K562 (cell line): Measurements from ENCODE around the gene FAM131C. TPM values are rescaled to one million over a fixed set of nuclear protein-coding genes. Genes with fewer than 3 reads are reported as not detected.

Source experiments
- BCLAF1 ChIP-seq, 2 experiments: fragments of 450-650 bp in 1 of 2; IDR thresholded peaks; 2 replicates each; pipeline ENCODE4 v1.6.1; 2011 to 2017; ENCODE audit warnings: low read depth in 2 of 2, antibody characterized with exemption in 1 of 2, borderline replicate concordance in 1 of 2, low read length in 1 of 2, mild to moderate bottlenecking in 1 of 2, mixed read lengths in 1 of 2; ENCODE audit not compliant: control insufficient read depth in 1 of 2
- ELK1 ChIP-seq: sonication (generic); formaldehyde crosslinking; IDR thresholded peaks from 2 replicates; pipeline ENCODE4 v1.8.1; 2022; ENCODE audit warnings: missing genetic modification reagents
- ETV1 ChIP-seq: fragments of 450-650 bp; conservative IDR thresholded peaks from 2 replicates; pipeline ENCODE4 v1.6.1; 2016; ENCODE audit warnings: missing genetic modification characterization, control low read depth, low read depth, missing compliant biosample characterization
- HDAC3 ChIP-seq: fragments of 450-650 bp; IDR thresholded peaks from 2 replicates; pipeline ENCODE4 v1.6.1; 2018; ENCODE audit warnings: borderline replicate concordance, mild to moderate bottlenecking, moderate library complexity; ENCODE audit not compliant: partially characterized antibody
- IFI16 ChIP-seq: fragments of 250-450 bp; sonication (Bioruptor Pico); IDR thresholded peaks from 2 replicates; pipeline ENCODE4 v2.1.2; 2022; ENCODE audit warnings: mild to moderate bottlenecking, inconsistent platforms
- MAX ChIP-seq: sonication (generic); formaldehyde crosslinking; IDR thresholded peaks from 2 replicates; pipeline ENCODE4 v1.9.0; 2022; ENCODE audit warnings: mild to moderate bottlenecking, missing genetic modification reagents
- MIER1 ChIP-seq: fragments of 450-650 bp; IDR thresholded peaks from 2 replicates; pipeline ENCODE4 v1.6.1; 2016; ENCODE audit warnings: antibody characterized with exemption, mild to moderate bottlenecking, low read depth
- MTA3 ChIP-seq: fragments of 450-650 bp; formaldehyde crosslinking; IDR thresholded peaks from 2 replicates; pipeline ENCODE4 v1.6.1; 2017; ENCODE audit warnings: mild to moderate bottlenecking, borderline replicate concordance
- MXI1 ChIP-seq: IDR thresholded peaks from 2 replicates; pipeline ENCODE4 v1.6.1; 2011; ENCODE audit warnings: low read depth, mild to moderate bottlenecking, improper control_type of control experiment, low read length
- POLR2AphosphoS2 ChIP-seq: IDR thresholded peaks from 2 replicates; pipeline ENCODE4 v1.6.1; 2012; ENCODE audit warnings: low read length, improper control_type of control experiment
- SOX6 ChIP-seq: fragments of 450-650 bp; IDR thresholded peaks from 2 replicates; pipeline ENCODE4 v1.6.1; 2014; ENCODE audit warnings: mild to moderate bottlenecking
- SREBF1 ChIP-seq: fragments of 150-350 bp; IDR thresholded peaks from 2 replicates; pipeline ENCODE4 v1.6.1; 2014; ENCODE audit warnings: antibody characterized with exemption, low read depth, low read length, borderline replicate concordance
- TFAM ChIP-seq: fragments of 250-450 bp; sonication (Bioruptor Pico); conservative IDR thresholded peaks from 2 replicates; pipeline ENCODE4 v1.5.0; 2021; ENCODE audit warnings: mild to moderate bottlenecking, moderate library complexity
- TGIF2 ChIP-seq: sonication (generic); formaldehyde crosslinking; IDR thresholded peaks from 2 replicates; pipeline ENCODE4 v1.8.1; 2022; ENCODE audit warnings: mild to moderate bottlenecking, missing genetic modification reagents, moderate library complexity
- ZNF217 ChIP-seq: sonication (generic); formaldehyde crosslinking; IDR thresholded peaks from 2 replicates; pipeline ENCODE4 v1.8.0; 2022; ENCODE audit warnings: mild to moderate bottlenecking, missing genetic modification reagents
- ZNF512 ChIP-seq: IDR thresholded peaks from 2 replicates; pipeline ENCODE4 v1.6.1; 2016; ENCODE audit warnings: missing genetic modification characterization, missing compliant biosample characterization
- ZSCAN32 ChIP-seq: fragments of 450-650 bp; formaldehyde crosslinking; IDR thresholded peaks from 2 replicates; pipeline ENCODE4 v1.4.0; 2020; ENCODE audit warnings: mild to moderate bottlenecking, moderate library complexity
- polyA plus RNA-seq, 8 experiments: library from polyadenylated mRNA; depleted of rRNA in 4 of 8; stranded (reverse) in 5 of 8; unstranded in 3 of 8; fragments of >200 nt; fragmentation: Nextera tagmentation in 2 of 8; fragmentation: Illumina TruSeq in 1 of 8; extraction: Ambion mirVana in 2 of 8; extraction: Trizol in 1 of 8; gene quantifications; 2 replicates each; pipeline versions ENCODE4 v1.2.1 to v1.2.3, GENCODE V29; 2011 to 2014; ENCODE audit warnings: inconsistent platforms in 1 of 8, missing spikeins in 1 of 8
- total RNA-seq, 7 experiments: library from RNA; depleted of rRNA in 6 of 7; stranded (reverse); fragments of >200 nt in 6 of 7; fragmentation: Illumina TruSeq in 2 of 7; extraction: Trizol in 2 of 7; gene quantifications; 2 replicates each; pipeline versions ENCODE4 v1.2.1 to v1.2.3, GENCODE V29; 2011 to 2021; ENCODE audit warnings: low replicate concordance in 1 of 7

FAM131C gene
- total and polyA plus RNA-seq, 9 of the 15 experiments (the other 6 are each of a cell fraction or from before 2014, with no cell fraction given), result 0.10 to 0.29 (median 0.16) TPM; not detected in 6

GRCh38 chr1:16014509-16015482 is 58.7 kb downstream of the FAM131C start (continued):
- no peak for TF ChIP-seq BCLAF1 (IDR thresholded peaks at IDR 0.05; ENCODE audit: borderline replicate concordance in 1 of 2, control insufficient read depth in 1 of 2, low read depth in 2 of 2, low read length in 1 of 2)
- TF ChIP-seq POLR2AphosphoS2, result no peak
- peak; percentile 31; the same call in 1 of the 2 replicates for TF ChIP-seq MTA3
- TF ChIP-seq ZSCAN32 (CRISPR knock-in tag), result no peak
- TF ChIP-seq IFI16 (CRISPR knock-in tag), result no peak
- TF ChIP-seq ETV1 (tag), result no peak
- no peak for TF ChIP-seq SREBF1
- TF ChIP-seq SOX6, result 0 out of 2 replicates have a peak, but pooled peaks have one; percentile 11
- no peak for TF ChIP-seq ELK1 (CRISPR knock-in tag)
- no peak for TF ChIP-seq MIER1
- no peak for TF ChIP-seq ZNF217
- no peak for TF ChIP-seq ZNF512 (tag)
- no peak for TF ChIP-seq HDAC3
- TF ChIP-seq TGIF2 (CRISPR knock-in tag), result no peak
- peak; percentile 96 for TF ChIP-seq MAX (CRISPR knock-in tag)
- TF ChIP-seq MXI1, result peak; percentile 76; the same call in 1 of the 2 replicates
- TF ChIP-seq TFAM, result no peak
